IPS DF 19.7 (cell line): ENCODE results near the gene PDHA1.

ENCODE experiments used
- DNase-seq: peaks from one replicate; pipeline ENCODE4 v3.0.0-alpha.2; 2013; ENCODE audit warnings: low read depth, low spot score

The PDHA1 gene

GRCh38 chrX:19375546-19375945 is 31.8 kb downstream of the PDHA1 start:
- DNase-seq = no peak

GRCh38 chrX:19377799-19378198 is 34.1 kb downstream of the PDHA1 start:
- no peak for DNase-seq

GRCh38 chrX:19381326-19381725 is 37.6 kb downstream of the PDHA1 start:
- DNase-seq = no peak

- peak; percentile 2 for DNase-seq
Observed at GRCh38 chrX:19382555-19383145, 38.9 kb downstream of the PDHA1 start.

GRCh38 chrX:19386679-19387078 is 43.0 kb downstream of the PDHA1 start:
- no peak for DNase-seq

GRCh38 chrX:19388064-19388679 is 44.4 kb downstream of the PDHA1 start:
- no peak for DNase-seq

GRCh38 chrX:19388741-19389140 is 45.0 kb downstream of the PDHA1 start:
- DNase-seq = no peak

- no peak for DNase-seq
Observed at GRCh38 chrX:19389227-19389845, 45.6 kb downstream of the PDHA1 start.

- DNase-seq = no peak
Observed at GRCh38 chrX:19392078-19392477, 48.4 kb downstream of the PDHA1 start.

GRCh38 chrX:19392703-19393102 is 49.0 kb downstream of the PDHA1 start:
- DNase-seq = no peak

- no peak for DNase-seq
Observed at GRCh38 chrX:19403696-19404095, 60.0 kb downstream of the PDHA1 start.

GRCh38 chrX:19410259-19410658 is 66.5 kb downstream of the PDHA1 start:
- no peak for DNase-seq
